HepG2 (cell line): ENCODE measurements around the gene RAD9A. TPM values are rescaled to one million over a fixed set of nuclear protein-coding genes. Genes with fewer than 3 reads are reported as not detected.

Source experiments
- FIP1L1 ChIP-seq: fragments of 200-400 bp; formaldehyde crosslinking; IDR thresholded peaks from 2 replicates; pipeline ENCODE4 v1.6.1; 2018; ENCODE audit warnings: low read depth, mild to moderate bottlenecking, low read length, moderate library complexity, borderline replicate concordance; ENCODE audit not compliant: insufficient read depth
- ISL2 ChIP-seq: sonication (generic); formaldehyde crosslinking; IDR thresholded peaks from 2 replicates; pipeline ENCODE4 v1.5.0; 2020; ENCODE audit warnings: missing genetic modification reagents
- KDM4B ChIP-seq: sonication (generic); formaldehyde crosslinking; IDR thresholded peaks from 2 replicates; pipeline ENCODE4 v1.4.0; 2020; ENCODE audit warnings: missing genetic modification reagents
- PHF21A ChIP-seq: sonication (generic); formaldehyde crosslinking; IDR thresholded peaks from 2 replicates; pipeline ENCODE4 v1.5.0; 2020; ENCODE audit warnings: mild to moderate bottlenecking, missing genetic modification reagents
- POGZ ChIP-seq: sonication (generic); formaldehyde crosslinking; IDR thresholded peaks from 2 replicates; pipeline ENCODE4 v1.4.0; 2020; ENCODE audit warnings: mild to moderate bottlenecking, missing genetic modification reagents
- POLR2AphosphoS5 ChIP-seq: IDR thresholded peaks from 2 replicates; pipeline ENCODE4 v1.6.1; 2012; ENCODE audit warnings: low read depth, low read length
- PRPF4 ChIP-seq: fragments of 200-400 bp; formaldehyde crosslinking; IDR thresholded peaks from 2 replicates; pipeline ENCODE4 v1.6.1; 2016; ENCODE audit warnings: low read length, low read depth; ENCODE audit not compliant: poor library complexity, severe bottlenecking
- RERE ChIP-seq: IDR thresholded peaks from 2 replicates; pipeline ENCODE4 v1.6.1; 2016; ENCODE audit warnings: low read depth, missing genetic modification reagents, missing compliant biosample characterization
- YEATS4 ChIP-seq: sonication (generic); formaldehyde crosslinking; IDR thresholded peaks from 2 replicates; pipeline ENCODE4 v1.4.0; 2020; ENCODE audit warnings: missing genetic modification reagents, borderline replicate concordance
- ZFP36L1 ChIP-seq: sonication (generic); formaldehyde crosslinking; IDR thresholded peaks from 2 replicates; pipeline ENCODE4 v1.8.0; 2022; ENCODE audit warnings: mild to moderate bottlenecking, missing genetic modification reagents, moderate library complexity
- ZMAT5 ChIP-seq: sonication (generic); formaldehyde crosslinking; IDR thresholded peaks from 2 replicates; pipeline ENCODE4 v1.5.0; 2020; ENCODE audit warnings: mild to moderate bottlenecking, low read depth, missing genetic modification reagents, borderline replicate concordance
- ZNF790 ChIP-seq: sonication (generic); formaldehyde crosslinking; IDR thresholded peaks from 2 replicates; pipeline ENCODE4 v1.8.0; 2022; ENCODE audit warnings: missing genetic modification reagents, mild to moderate bottlenecking, borderline replicate concordance
- ZSCAN22 ChIP-seq: sonication (generic); formaldehyde crosslinking; IDR thresholded peaks from 2 replicates; pipeline ENCODE4 v1.4.0; 2020; ENCODE audit warnings: mild to moderate bottlenecking, missing genetic modification reagents
- polyA plus RNA-seq, 8 experiments: library from polyadenylated mRNA; depleted of rRNA in 3 of 8; stranded (reverse) in 7 of 8; unstranded in 1 of 8; fragments of >200 nt; fragmentation: Illumina TruSeq in 4 of 8; extraction: Trizol in 4 of 8; gene quantifications; 2 replicates each; pipeline versions ENCODE4 v1.2.1 to v1.2.3, GENCODE V29; 2011 to 2016; ENCODE audit warnings: low read depth in 4 of 8, missing spikeins in 1 of 8, mixed read lengths in 1 of 8; ENCODE audit not compliant: insufficient read depth in 1 of 8
- total RNA-seq, 5 experiments: library from RNA; depleted of rRNA; stranded (reverse); fragments of >200 nt; fragmentation: Illumina TruSeq; extraction: Trizol; gene quantifications; 2 replicates each; pipeline ENCODE4 v1.2.3, GENCODE V29; 2016; ENCODE audit warnings: low read depth in 1 of 5
- TF ChIP-seq, protein P1 (sequence below): sonication (generic); formaldehyde crosslinking; IDR thresholded peaks from 2 replicates; pipeline ENCODE4 v1.4.0; 2020; ENCODE audit warnings: mild to moderate bottlenecking, missing genetic modification reagents, borderline replicate concordance
- TF ChIP-seq, protein P2 (sequence below): IDR thresholded peaks from 2 replicates; pipeline ENCODE4 v1.6.1; 2016; ENCODE audit warnings: control low read depth
- TF ChIP-seq, protein P3 (sequence below): sonication (generic); formaldehyde crosslinking; IDR thresholded peaks from 2 replicates; pipeline ENCODE4 v1.5.0; 2020; ENCODE audit warnings: missing genetic modification reagents

RAD9A gene
- total and polyA plus RNA-seq, 2 of the 13 experiments (the other 11 are each of a cell fraction or from before 2014, with no cell fraction given): 10.1 to 15.7 TPM

DNA sequence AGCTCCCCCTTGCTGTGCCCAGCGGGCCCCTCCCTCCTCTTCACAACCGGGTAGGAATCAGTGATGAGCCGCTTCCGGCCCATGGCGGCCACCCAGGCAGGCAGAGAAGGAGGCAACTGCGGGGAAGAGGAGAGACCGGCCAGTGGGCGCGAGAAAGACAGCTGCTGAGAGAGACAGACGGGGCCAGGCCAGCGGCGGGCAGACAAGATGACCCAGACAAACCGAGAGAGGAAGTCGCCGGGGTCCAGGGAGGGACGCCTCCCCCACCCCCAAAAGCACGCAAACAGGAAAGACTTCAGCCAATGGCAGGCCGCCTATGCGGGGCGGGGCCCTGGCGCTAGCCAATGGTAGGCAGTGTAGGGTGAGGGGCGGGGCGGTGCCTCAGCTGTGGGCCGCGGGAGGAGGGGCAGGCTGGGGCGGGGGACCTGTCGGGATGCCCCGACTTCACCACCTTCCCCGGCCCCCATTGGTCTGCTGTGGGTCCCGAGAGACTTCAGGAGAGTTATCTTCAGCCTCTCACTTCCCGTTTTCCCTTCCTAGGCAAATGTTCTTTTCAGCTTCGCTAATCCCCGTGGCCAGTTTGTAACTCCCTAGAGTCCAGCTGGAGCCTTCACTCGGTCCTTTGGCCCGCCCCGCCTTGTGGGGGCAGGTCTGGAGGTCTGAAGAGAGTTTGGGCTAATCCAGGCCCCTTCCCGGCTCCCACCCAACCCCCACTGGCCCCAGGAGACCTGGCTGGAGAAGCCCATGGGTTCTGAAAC is 38.3 kb upstream of the RAD9A start, which contains the start of gene POLD4 (continued):
- TF ChIP-seq RERE (CRISPR knock-in tag): no peak
- TF ChIP-seq, protein P1, sequence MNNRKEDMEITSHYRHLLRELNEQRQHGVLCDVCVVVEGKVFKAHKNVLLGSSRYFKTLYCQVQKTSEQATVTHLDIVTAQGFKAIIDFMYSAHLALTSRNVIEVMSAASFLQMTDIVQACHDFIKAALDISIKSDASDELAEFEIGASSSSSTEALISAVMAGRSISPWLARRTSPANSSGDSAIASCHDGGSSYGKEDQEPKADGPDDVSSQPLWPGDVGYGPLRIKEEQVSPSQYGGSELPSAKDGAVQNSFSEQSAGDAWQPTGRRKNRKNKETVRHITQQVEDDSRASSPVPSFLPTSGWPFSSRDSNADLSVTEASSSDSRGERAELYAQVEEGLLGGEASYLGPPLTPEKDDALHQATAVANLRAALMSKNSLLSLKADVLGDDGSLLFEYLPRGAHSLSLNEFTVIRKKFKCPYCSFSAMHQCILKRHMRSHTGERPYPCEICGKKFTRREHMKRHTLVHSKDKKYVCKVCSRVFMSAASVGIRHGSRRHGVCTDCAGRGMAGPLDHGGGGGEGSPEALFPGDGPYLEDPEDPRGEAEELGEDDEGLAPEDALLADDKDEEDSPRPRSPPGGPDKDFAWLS: no peak
- TF ChIP-seq PRPF4: no peak
- TF ChIP-seq POLR2AphosphoS5: peak; percentile 61
- peak; percentile 56; the same call in 1 of the 2 replicates for TF ChIP-seq POGZ
- peak; percentile 89 for TF ChIP-seq ZFP36L1 (CRISPR knock-in tag)
- TF ChIP-seq FIP1L1: no peak
- 0 out of 2 replicates have a peak, but pooled peaks have one; percentile 63 for TF ChIP-seq ISL2
- TF ChIP-seq ZNF790 (CRISPR knock-in tag): no peak
- no peak for TF ChIP-seq KDM4B
- no peak for TF ChIP-seq ZSCAN22 (CRISPR knock-in tag)
- TF ChIP-seq, protein P2, sequence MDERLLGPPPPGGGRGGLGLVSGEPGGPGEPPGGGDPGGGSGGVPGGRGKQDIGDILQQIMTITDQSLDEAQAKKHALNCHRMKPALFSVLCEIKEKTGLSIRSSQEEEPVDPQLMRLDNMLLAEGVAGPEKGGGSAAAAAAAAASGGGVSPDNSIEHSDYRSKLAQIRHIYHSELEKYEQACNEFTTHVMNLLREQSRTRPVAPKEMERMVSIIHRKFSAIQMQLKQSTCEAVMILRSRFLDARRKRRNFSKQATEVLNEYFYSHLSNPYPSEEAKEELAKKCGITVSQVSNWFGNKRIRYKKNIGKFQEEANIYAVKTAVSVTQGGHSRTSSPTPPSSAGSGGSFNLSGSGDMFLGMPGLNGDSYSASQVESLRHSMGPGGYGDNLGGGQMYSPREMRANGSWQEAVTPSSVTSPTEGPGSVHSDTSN: no peak
- peak; percentile 51; the same call in 1 of the 2 replicates for TF ChIP-seq YEATS4 (CRISPR knock-in tag)
- TF ChIP-seq ZMAT5: no peak
- peak; percentile 77 for TF ChIP-seq PHF21A (CRISPR knock-in tag)
- TF ChIP-seq, protein P3, sequence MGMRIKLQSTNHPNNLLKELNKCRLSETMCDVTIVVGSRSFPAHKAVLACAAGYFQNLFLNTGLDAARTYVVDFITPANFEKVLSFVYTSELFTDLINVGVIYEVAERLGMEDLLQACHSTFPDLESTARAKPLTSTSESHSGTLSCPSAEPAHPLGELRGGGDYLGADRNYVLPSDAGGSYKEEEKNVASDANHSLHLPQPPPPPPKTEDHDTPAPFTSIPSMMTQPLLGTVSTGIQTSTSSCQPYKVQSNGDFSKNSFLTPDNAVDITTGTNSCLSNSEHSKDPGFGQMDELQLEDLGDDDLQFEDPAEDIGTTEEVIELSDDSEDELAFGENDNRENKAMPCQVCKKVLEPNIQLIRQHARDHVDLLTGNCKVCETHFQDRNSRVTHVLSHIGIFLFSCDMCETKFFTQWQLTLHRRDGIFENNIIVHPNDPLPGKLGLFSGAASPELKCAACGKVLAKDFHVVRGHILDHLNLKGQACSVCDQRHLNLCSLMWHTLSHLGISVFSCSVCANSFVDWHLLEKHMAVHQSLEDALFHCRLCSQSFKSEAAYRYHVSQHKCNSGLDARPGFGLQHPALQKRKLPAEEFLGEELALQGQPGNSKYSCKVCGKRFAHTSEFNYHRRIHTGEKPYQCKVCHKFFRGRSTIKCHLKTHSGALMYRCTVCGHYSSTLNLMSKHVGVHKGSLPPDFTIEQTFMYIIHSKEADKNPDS (CRISPR knock-in tag): 0 out of 2 replicates have a peak, but pooled peaks have one; percentile 29
